Stomach (tissue), 9 donors: ENCODE results near the gene COL4A4. TPM values are rescaled to one million over a fixed set of nuclear protein-coding genes. Genes with fewer than 3 reads are reported as not detected.

Experiments used
- DNase-seq, 2 donors: peaks; one replicate each; pipeline versions ENCODE4 v3.0.0 to v3.0.0-alpha.2; 2013 to 2019
- H3K27ac ChIP-seq, 5 donors: fragments of 200-600 bp in 4 of 5; sonication (generic) in 4 of 5; one replicate each; pipeline ENCODE4 v1.5.1; 2013 to 2019; ENCODE audit warnings: mild to moderate bottlenecking in 1 of 5, moderate library complexity in 1 of 5
- H3K27me3 ChIP-seq, 3 donors: fragments of 200-600 bp; sonication (generic); one replicate each; pipeline ENCODE4 v1.5.1; 2017 to 2019; ENCODE audit warnings: mixed run types in 1 of 3
- H3K36me3 ChIP-seq, 4 donors: fragments of 200-600 bp; sonication (generic); 1 replicate in 3 of 4; 2 replicates in 1 of 4; pipeline ENCODE4 v1.5.1; 2016 to 2019
- H3K4me1 ChIP-seq, 4 donors: fragments of 200-600 bp; sonication (generic); one replicate each; pipeline ENCODE4 v1.5.1; 2016 to 2019
- H3K4me3 ChIP-seq, 4 donors: fragments of 200-600 bp; sonication (generic) in 3 of 4; one replicate each; pipeline ENCODE4 v1.5.1; 2016 to 2019; ENCODE audit warnings: mild to moderate bottlenecking in 1 of 4
- H3K9me3 ChIP-seq, 4 donors: fragments of 200-600 bp; sonication (generic); one replicate each; pipeline ENCODE4 v1.5.1; 2016 to 2019
- EP300 ChIP-seq: sonication (generic); formaldehyde crosslinking; IDR thresholded peaks from one replicate; pipeline ENCODE4 v1.6.1; 2017; ENCODE audit warnings: antibody characterized with exemption
- POLR2A ChIP-seq, 4 donors: fragments of 450-650 bp; IDR thresholded peaks; one replicate each; pipeline ENCODE4 v1.6.1; 2016; ENCODE audit warnings: antibody characterized with exemption in 4 of 4, control low read depth in 2 of 4, mild to moderate bottlenecking in 1 of 4, moderate library complexity in 1 of 4
- POLR2AphosphoS5 ChIP-seq, 3 donors: sonication (generic); formaldehyde crosslinking; IDR thresholded peaks; one replicate each; pipeline ENCODE4 v1.6.1; 2016; ENCODE audit warnings: antibody characterized with exemption in 3 of 3
- WGBS, 5 donors: extraction: QIAGEN DNeasy Blood & Tissue Kit in 3 of 5; methylation state at CpG; one replicate each; pipeline versions ENCODE4 v1.1.5 to v1.1.7; 2013 to 2018; 5-methylcytosine and 5-hydroxymethylcytosine counted together
- intact Hi-C: fragments of 100-400 bp; cut with DNase I; formaldehyde crosslinking; loops from one replicate; pipeline ENCODE4 v1.15.1; 2023; ENCODE audit warnings: low total_unique reads
- polyA plus RNA-seq, 3 donors: library from polyadenylated mRNA; stranded (reverse); fragments of 200-250 nt; gene quantifications; one replicate each; pipeline ENCODE4 v1.2.3, GENCODE V29; 2013
- total RNA-seq, 5 donors: library from RNA; depleted of rRNA; stranded (reverse); fragments of >200 nt; gene quantifications; one replicate each; pipeline versions ENCODE4 v1.1.0 to v1.2.3, GENCODE V29; 2014 to 2016
- TF ChIP-seq, protein P1 (sequence below), 7 experiments: fragments of 450-650 bp in 4 of 7; fragments of 200-600 bp in 3 of 7; sonication (generic) in 3 of 7; IDR thresholded peaks; one replicate each; pipeline ENCODE4 v1.5.1; 2016 to 2019; ENCODE audit warnings: antibody characterized with exemption in 7 of 7, control low read depth in 2 of 7, mild to moderate bottlenecking in 1 of 7
- donor health status: healthy with polysubstance abuse.
- donor health status: Bipolar disorder and iron deficiency.
- donor health status: healthy.

The COL4A4 gene
- total and polyA plus RNA-seq, 8 donors = 0.15 to 7.6 (median 0.55) TPM; not detected in 1

DNA sequence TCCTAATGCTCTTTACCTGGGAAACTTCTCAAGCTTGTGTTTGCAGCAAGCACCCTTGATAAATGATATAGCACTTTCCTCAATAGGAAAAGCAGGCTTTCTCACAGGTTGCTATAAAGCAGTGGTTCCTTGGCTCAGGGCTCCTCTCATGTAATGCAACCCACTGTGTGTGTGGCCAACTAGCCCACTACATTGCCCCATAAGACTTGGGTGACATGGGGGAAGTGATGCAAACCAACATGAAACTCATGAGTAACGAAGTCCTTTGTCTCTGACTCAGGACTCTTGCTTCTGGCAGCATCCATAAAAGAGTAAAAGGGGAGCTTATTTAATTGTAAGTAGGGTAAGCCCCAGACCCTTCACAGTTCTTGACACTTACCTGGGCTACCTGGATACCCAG, 106.9 kb downstream of the COL4A4 start:
- Histone ChIP-seq H3K36me3 (no peaks in the 10 kb centered on the region), H3K27ac (no peak overlapping the region), H3K4me1 (peaks cover 0 to 18% (median 11%) of the 10 kb centered on the region in 4 donors), H3K9me3 (no peaks in the 10 kb centered on the region), H3K27me3 (no peaks in the 10 kb centered on the region), H3K4me3 (no peak overlapping the region)
- no peak for DNase-seq
- intact Hi-C loops = no loop called here
- TF ChIP-seq, protein P1, sequence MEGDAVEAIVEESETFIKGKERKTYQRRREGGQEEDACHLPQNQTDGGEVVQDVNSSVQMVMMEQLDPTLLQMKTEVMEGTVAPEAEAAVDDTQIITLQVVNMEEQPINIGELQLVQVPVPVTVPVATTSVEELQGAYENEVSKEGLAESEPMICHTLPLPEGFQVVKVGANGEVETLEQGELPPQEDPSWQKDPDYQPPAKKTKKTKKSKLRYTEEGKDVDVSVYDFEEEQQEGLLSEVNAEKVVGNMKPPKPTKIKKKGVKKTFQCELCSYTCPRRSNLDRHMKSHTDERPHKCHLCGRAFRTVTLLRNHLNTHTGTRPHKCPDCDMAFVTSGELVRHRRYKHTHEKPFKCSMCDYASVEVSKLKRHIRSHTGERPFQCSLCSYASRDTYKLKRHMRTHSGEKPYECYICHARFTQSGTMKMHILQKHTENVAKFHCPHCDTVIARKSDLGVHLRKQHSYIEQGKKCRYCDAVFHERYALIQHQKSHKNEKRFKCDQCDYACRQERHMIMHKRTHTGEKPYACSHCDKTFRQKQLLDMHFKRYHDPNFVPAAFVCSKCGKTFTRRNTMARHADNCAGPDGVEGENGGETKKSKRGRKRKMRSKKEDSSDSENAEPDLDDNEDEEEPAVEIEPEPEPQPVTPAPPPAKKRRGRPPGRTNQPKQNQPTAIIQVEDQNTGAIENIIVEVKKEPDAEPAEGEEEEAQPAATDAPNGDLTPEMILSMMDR (IDR thresholded peaks at IDR 0.05) = no peak
- TF ChIP-seq POLR2A (IDR thresholded peaks at IDR 0.05) = no peak
- no peak for TF ChIP-seq POLR2AphosphoS5 (IDR thresholded peaks at IDR 0.05)
- no peak for TF ChIP-seq EP300
- 40 to 86% (median 75%) methylated on average over 1 of the region's 1 CpG for WGBS, 5 donors

DNA sequence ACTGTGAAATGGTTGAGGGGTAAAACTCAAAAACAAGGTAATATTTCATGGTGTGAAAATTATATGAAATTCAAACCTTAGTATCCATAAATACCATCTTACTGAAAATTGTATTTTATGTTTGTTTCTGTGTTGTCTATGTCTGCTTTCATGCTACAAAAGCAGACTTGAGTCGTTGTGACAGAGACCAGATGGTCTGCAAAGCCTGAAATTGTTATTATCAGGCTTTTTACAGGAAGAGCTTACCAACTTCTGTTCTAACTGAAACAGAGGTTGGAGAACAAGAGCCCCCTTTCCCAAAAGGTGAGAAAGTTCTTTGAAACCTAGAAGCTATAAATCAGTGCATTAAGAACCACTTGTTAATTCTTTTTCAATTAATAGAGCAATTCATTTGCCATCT, 110.0 kb downstream of the COL4A4 start:
- TF ChIP-seq EP300 (no peak), POLR2A (IDR thresholded peaks at IDR 0.05) (no peak), POLR2AphosphoS5 (IDR thresholded peaks at IDR 0.05) (no peak)
- TF ChIP-seq, protein P1 (IDR thresholded peaks at IDR 0.05) = no peak
- Histone ChIP-seq H3K27me3 (no peaks in the 10 kb centered on the region), H3K27ac (no peak overlapping the region), H3K36me3 (peaks cover 0 to 4% (median 0%) of the 10 kb centered on the region in 4 donors), H3K9me3 (no peaks in the 10 kb centered on the region), H3K4me1 (peaks cover 0 to 13% (median 8%) of the 10 kb centered on the region in 4 donors), H3K4me3 (no peak overlapping the region)
- intact Hi-C loops = no loop called here
- WGBS, 5 donors = 54 to 62% (median 56%) methylated on average over 1 of the region's 1 CpG
- no peak for DNase-seq

DNA sequence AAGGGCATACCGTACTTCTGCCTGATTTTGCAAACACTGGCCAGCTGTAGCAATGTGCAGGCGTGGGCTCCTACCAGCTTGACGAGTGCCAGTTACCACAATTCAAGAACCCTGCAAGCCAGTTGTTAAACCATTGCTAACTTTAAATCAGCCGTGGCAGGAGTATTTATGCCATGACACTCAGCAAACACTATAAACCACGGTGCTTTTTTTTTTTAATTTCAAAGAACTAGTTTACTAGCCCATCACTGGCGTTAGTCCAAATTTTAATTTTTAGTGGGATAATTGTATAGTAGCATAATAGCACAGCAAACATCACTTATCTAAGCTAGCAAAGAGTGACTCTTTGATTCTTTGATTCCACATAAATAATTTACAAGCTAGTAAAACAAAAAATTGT, 111.1 kb downstream of the COL4A4 start:
- Histone ChIP-seq H3K27me3 (no peaks in the 10 kb centered on the region), H3K9me3 (no peaks in the 10 kb centered on the region), H3K36me3 (peaks cover 0 to 4% (median 0%) of the 10 kb centered on the region in 4 donors), H3K27ac (no peak overlapping the region), H3K4me1 (peaks cover 0 to 11% (median under 1%) of the 10 kb centered on the region in 4 donors), H3K4me3 (no peak overlapping the region)
- peak in 1 of 2 donors; percentile 33 for DNase-seq
- TF ChIP-seq, protein P1 (IDR thresholded peaks at IDR 0.05) = no peak
- TF ChIP-seq POLR2AphosphoS5 (IDR thresholded peaks at IDR 0.05) = no peak
- no peak for TF ChIP-seq EP300
- no peak for TF ChIP-seq POLR2A (IDR thresholded peaks at IDR 0.05)
- WGBS, 5 donors = 22 to 42% (median 33%) methylated on average over 6 of the region's 6 CpGs
- intact Hi-C loops = no loop called here

DNA sequence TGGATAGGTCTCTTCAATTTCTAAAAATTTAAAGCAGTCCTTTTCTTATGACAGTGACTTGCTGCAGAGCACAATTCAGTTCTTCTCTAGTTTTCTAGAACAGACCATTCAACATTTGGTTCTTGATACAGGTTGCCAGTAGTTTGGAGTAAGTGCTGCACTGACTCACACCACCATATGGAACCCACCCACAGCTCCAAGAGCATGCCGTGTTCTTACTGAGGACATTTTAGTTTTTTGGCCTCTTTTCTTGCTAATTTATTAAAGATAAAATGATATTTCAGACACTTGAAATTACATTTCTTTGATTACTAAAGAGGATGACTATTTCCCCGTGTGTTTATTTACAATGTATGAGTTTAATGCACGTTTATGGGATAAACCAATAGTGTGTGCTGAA, 120.0 kb downstream of the COL4A4 start:
- TF ChIP-seq EP300 = no peak
- TF ChIP-seq, protein P1 (IDR thresholded peaks at IDR 0.05) = no peak
- TF ChIP-seq POLR2AphosphoS5 (IDR thresholded peaks at IDR 0.05) = no peak
- TF ChIP-seq POLR2A (IDR thresholded peaks at IDR 0.05) = no peak
- WGBS, 5 donors = 59 to 83% (median 74%) methylated on average over 3 of the region's 3 CpGs
- Histone ChIP-seq H3K27ac (no peak overlapping the region), H3K4me1 (peaks cover 0 to 3% (median 3%) of the 10 kb centered on the region in 4 donors), H3K27me3 (no peaks in the 10 kb centered on the region), H3K9me3 (no peaks in the 10 kb centered on the region), H3K36me3 (no peaks in the 10 kb centered on the region), H3K4me3 (no peak overlapping the region)
- intact Hi-C loops = no loop called here
- no peak for DNase-seq
